ENCODE data around the gene PPP2R2C. TPM values are rescaled to one million over a fixed set of nuclear protein-coding genes. Genes with fewer than 3 reads are reported as not detected.
A peak's percentile ranks its signal among the peaks of the same experiment; 100 is the strongest.

Gene PPP2R2C
- total RNA-seq, 1 donor from 2014 or later: 2.2 TPM

DNA sequence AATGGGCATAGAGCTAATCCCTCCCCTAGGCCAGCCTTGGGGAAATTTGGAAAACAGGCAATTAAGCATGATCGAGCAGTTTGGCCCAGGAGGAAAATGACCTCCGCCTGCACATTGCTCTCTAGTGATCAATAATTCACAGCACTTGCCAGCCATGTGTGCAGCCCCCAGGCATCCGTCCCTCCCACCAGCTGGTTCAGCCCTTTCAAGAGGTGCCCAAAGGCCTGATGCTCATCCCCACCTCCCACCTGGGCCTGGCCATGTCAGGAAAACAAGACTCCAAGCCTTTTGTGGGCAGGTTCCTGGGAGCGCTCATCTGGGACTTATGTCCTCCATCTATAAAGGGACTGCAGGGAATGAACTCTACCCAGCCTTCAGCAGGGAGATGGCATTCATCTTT lies 17.5 kb upstream of the PPP2R2C start:
- no peaks in the 10 kb centered on the region for H3K27me3 ChIP-seq
- H3K9me3 ChIP-seq: peaks cover 0 to 18% of the 10 kb centered on the region in 2 donors
- no peaks in the 10 kb centered on the region for H3K36me3 ChIP-seq
- H3K4me1 ChIP-seq: no peaks in the 10 kb centered on the region
- H3K27ac ChIP-seq: no peak overlapping the region
- no peak overlapping the region for H3K4me3 ChIP-seq
- peak in 1 of 2 donors; percentile 31 for DNase-seq (ENCODE audit: low spot score in 2 of 2)
- TF ChIP-seq CTCF (IDR thresholded peaks at IDR 0.05): no peak
- intact Hi-C loops (cut with DNase I): no loop called here

- intact Hi-C loops (cut with DNase I): no loop called here
- H3K27ac ChIP-seq: no peak overlapping the region
- no peaks in the 10 kb centered on the region for H3K36me3 ChIP-seq
- TF ChIP-seq CTCF (IDR thresholded peaks at IDR 0.05): no peak
- H3K9me3 ChIP-seq: peaks cover 0 to 18% of the 10 kb centered on the region in 2 donors
- H3K4me3 ChIP-seq: no peak overlapping the region
- H3K4me1 ChIP-seq: no peaks in the 10 kb centered on the region
- DNase-seq (ENCODE audit: low spot score in 2 of 2): no peak
- H3K27me3 ChIP-seq: no peaks in the 10 kb centered on the region
Measured at GRCh38 chr4:6487466-6487865, 15.1 kb upstream of the PPP2R2C start.

GRCh38 chr4:6480534-6481088 lies 8.2 kb upstream of the PPP2R2C start:
- no peak for TF ChIP-seq CTCF (IDR thresholded peaks at IDR 0.05)
- intact Hi-C loops (cut with DNase I): no loop called here
- DNase-seq (ENCODE audit: low spot score in 2 of 2): peak in 1 of 2 donors; percentile 19
- Histone ChIP-seq H3K36me3 (no peaks in the 10 kb centered on the region), H3K27ac (no peak overlapping the region), H3K4me3 (no peak overlapping the region), H3K27me3 (no peaks in the 10 kb centered on the region), H3K4me1 (no peaks in the 10 kb centered on the region), H3K9me3 (no peaks in the 10 kb centered on the region)

DNA sequence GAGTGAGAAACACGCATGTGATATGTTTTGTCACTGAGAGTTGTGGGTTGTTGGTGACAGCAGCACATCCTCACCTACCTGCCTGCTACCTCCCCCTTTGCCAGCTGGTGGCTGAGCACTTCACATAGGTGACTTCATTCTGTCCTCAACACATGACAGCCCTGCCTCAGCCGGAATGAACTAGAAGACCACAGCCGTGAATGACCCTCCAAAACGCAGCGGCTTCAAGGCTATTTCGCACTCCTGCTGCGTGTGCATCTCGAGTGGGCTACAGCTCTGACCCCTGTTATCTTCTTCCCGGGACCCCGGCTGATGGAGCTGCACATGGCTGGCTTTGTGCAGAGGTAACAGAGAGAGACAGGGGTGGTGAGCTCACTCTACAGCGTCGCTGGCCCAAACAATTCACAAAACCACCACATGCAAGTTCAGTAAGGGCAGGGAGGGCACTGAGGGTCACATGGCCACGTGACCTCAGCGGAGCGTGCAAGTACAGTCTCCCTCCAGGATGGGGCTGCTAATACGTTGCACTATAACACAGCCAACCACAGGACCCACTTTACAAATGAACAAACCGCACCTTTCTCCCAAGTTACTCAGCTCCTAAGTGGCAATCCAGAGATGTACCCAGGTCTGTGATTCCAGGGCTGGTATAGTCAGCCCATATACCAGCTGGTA lies 6.3 kb upstream of the PPP2R2C start:
- no peak overlapping the region for H3K4me3 ChIP-seq
- no peaks in the 10 kb centered on the region for H3K4me1 ChIP-seq
- no peaks in the 10 kb centered on the region for H3K27me3 ChIP-seq
- intact Hi-C loops (cut with DNase I): no loop called here
- no peak for TF ChIP-seq CTCF (IDR thresholded peaks at IDR 0.05)
- peak in 1 of 2 donors; percentile 45 for DNase-seq (ENCODE audit: low spot score in 2 of 2)
- H3K27ac ChIP-seq: no peak overlapping the region
- no peaks in the 10 kb centered on the region for H3K36me3 ChIP-seq
- no peaks in the 10 kb centered on the region for H3K9me3 ChIP-seq

GRCh38 chr4:6476893-6477292 lies 4.5 kb upstream of the PPP2R2C start:
- Histone ChIP-seq H3K27ac (no peak overlapping the region), H3K4me1 (no peaks in the 10 kb centered on the region), H3K9me3 (no peaks in the 10 kb centered on the region), H3K4me3 (no peak overlapping the region), H3K27me3 (no peaks in the 10 kb centered on the region), H3K36me3 (no peaks in the 10 kb centered on the region)
- DNase-seq (ENCODE audit: low spot score in 2 of 2): no peak
- no peak for TF ChIP-seq CTCF (IDR thresholded peaks at IDR 0.05)
- intact Hi-C loops (cut with DNase I): no loop called here

Data from ascending aorta (tissue), 2 donors.